Measurements from ENCODE around the gene PRSS12. TPM values are rescaled to one million over a fixed set of nuclear protein-coding genes. Genes with fewer than 3 reads are reported as not detected.

Gene PRSS12
- polyA plus RNA-seq, 1 of the 3 experiments (the other 2 are of a cell fraction) = 137 TPM

DNA sequence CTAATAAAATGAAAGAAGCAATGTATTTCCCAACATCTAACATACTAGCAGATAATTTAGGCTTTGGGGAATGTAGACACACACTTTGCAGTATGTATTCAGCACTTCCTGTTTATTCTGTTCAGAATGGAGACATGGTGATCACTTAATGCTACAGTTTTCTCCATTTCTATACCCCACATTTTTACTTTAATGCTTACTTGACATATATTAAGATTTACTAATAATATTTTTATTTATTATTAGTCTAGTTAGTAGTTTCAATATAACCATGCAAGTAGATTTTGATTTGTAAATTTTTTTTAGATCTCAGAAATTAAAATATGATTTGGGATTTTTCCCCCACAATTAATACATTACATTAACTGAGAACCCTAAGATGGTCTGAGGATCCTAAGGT is 98.4 kb downstream of the PRSS12 start:
- no peaks in the 10 kb centered on the region for H3K27me3 ChIP-seq (ENCODE audit: insufficient read depth)
- no peaks in the 10 kb centered on the region for H4K20me1 ChIP-seq (ENCODE audit: insufficient read depth)
- no peak overlapping the region for H3K27ac ChIP-seq (ENCODE audit: low read depth in 2 of 2, low read length in 1 of 2)
- H3K9me2 ChIP-seq = no peaks in the 10 kb centered on the region
- no peak overlapping the region for H3K4me3 ChIP-seq (ENCODE audit: low read depth in 2 of 2, low read length in 1 of 2)
- H3K9me3 ChIP-seq = no peaks in the 10 kb centered on the region
- no peak for DNase-seq
- CTCF ChIA-PET = interaction anchor here (0.9 kb wide), 1 partner anchor 15 kb away, joined by 3 read pairs; no protein-coding TSS in a partner anchor
- H3F3A ChIP-seq (replicated peaks; ENCODE audit: insufficient read depth) = no peaks in the 10 kb centered on the region
- POLR2A ChIA-PET = no interaction called here
- no peaks in the 10 kb centered on the region for H3K79me2 ChIP-seq (ENCODE audit: insufficient read depth)
- H3K4me1 ChIP-seq (ENCODE audit: control insufficient read depth in 1 of 2, insufficient read depth in 2 of 2, low read depth in 1 of 2, low read length in 1 of 2) = no peaks in the 10 kb centered on the region
- TF ChIP-seq NFIC (IDR thresholded peaks at IDR 0.05; ENCODE audit: borderline replicate concordance) (no peak), GABPA (IDR thresholded peaks at IDR 0.05; ENCODE audit: low read depth) (no peak), CHD2 (IDR thresholded peaks at IDR 0.05; ENCODE audit: low read length, partially characterized antibody) (no peak), ELF1 (IDR thresholded peaks at IDR 0.05) (no peak)
- TF ChIP-seq, protein P1, sequence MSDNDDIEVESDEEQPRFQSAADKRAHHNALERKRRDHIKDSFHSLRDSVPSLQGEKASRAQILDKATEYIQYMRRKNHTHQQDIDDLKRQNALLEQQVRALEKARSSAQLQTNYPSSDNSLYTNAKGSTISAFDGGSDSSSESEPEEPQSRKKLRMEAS (IDR thresholded peaks at IDR 0.05; ENCODE audit: low read depth) = no peak
- H3K4me2 ChIP-seq = no peak overlapping the region
- H2AFZ ChIP-seq (ENCODE audit: low read depth) = no peak overlapping the region
- H3K36me3 ChIP-seq (replicated peaks in 1 of 2; ENCODE audit: control insufficient read depth in 1 of 2, insufficient read depth in 2 of 2, low read length in 1 of 2) = peaks cover 0 to 4% of the 10 kb centered on the region in 2 experiments
- H3K9ac ChIP-seq = no peak overlapping the region

DNA sequence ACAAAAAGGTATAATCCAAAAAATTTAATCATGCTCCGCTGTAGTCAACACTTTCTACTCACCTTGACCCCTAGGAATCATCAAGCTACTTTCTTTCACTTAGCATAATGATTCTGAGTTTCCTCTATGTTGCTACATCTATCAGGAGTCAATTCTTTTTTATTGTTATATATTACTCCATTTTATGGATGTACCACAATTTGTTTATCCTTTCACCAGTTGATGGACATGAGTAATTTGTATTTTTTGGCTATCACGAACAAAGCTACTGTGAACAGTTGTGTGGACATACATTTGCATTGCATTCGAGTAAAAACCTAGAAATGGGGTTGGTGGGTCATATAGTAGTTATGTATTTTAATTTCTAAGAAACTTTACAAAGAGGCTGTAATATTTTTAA is 102.9 kb downstream of the PRSS12 start:
- Histone ChIP-seq H3K4me1 (ENCODE audit: control insufficient read depth in 1 of 2, insufficient read depth in 2 of 2, low read depth in 1 of 2, low read length in 1 of 2) (no peaks in the 10 kb centered on the region), H3K27ac (ENCODE audit: low read depth in 2 of 2, low read length in 1 of 2) (no peak overlapping the region), H3K36me3 (replicated peaks in 1 of 2; ENCODE audit: control insufficient read depth in 1 of 2, insufficient read depth in 2 of 2, low read length in 1 of 2) (peaks cover 0 to 4% of the 10 kb centered on the region in 2 experiments), H3F3A (replicated peaks; ENCODE audit: insufficient read depth) (no peaks in the 10 kb centered on the region), H4K20me1 (ENCODE audit: insufficient read depth) (no peaks in the 10 kb centered on the region), H3K27me3 (ENCODE audit: insufficient read depth) (no peaks in the 10 kb centered on the region), H2AFZ (ENCODE audit: low read depth) (no peak overlapping the region), H3K4me3 (ENCODE audit: low read depth in 2 of 2, low read length in 1 of 2) (no peak overlapping the region), H3K9me2 (no peaks in the 10 kb centered on the region), H3K9me3 (no peaks in the 10 kb centered on the region), H3K79me2 (ENCODE audit: insufficient read depth) (no peaks in the 10 kb centered on the region), H3K9ac (no peak overlapping the region), H3K4me2 (no peak overlapping the region)
- ChIA-PET POLR2A (no interaction called here), CTCF (no interaction called here)
- 60% methylated on average over 3 of the region's 3 CpGs for whole genome bisulfite sequencing (ENCODE audit: low lambda C conversion rate)
- no peak for TF ChIP-seq CHD2 (IDR thresholded peaks at IDR 0.05; ENCODE audit: low read length, partially characterized antibody)
- no peak for TF ChIP-seq JUND (IDR thresholded peaks at IDR 0.05)
- TF ChIP-seq TCF12 (IDR thresholded peaks at IDR 0.05) = no peak
- TF ChIP-seq EP300 (IDR thresholded peaks at IDR 0.05; ENCODE audit: borderline replicate concordance in 1 of 2, low read depth in 1 of 2, low read length in 1 of 2) = no peak
- no peak for TF ChIP-seq NRF1 (IDR thresholded peaks at IDR 0.05; ENCODE audit: low read depth, low read length)
- no peak for TF ChIP-seq SIN3A (IDR thresholded peaks at IDR 0.05; ENCODE audit: borderline replicate concordance, low read depth, low read length)
- TF ChIP-seq FOSL2 (IDR thresholded peaks at IDR 0.05; ENCODE audit: borderline replicate concordance, low read depth) = no peak
- TF ChIP-seq, protein P1 (IDR thresholded peaks at IDR 0.05; ENCODE audit: low read depth) = no peak
- no peak for TF ChIP-seq GABPA (IDR thresholded peaks at IDR 0.05; ENCODE audit: low read depth)
- no peak for TF ChIP-seq SMC3 (IDR thresholded peaks at IDR 0.05; ENCODE audit: low read depth, low read length)
- TF ChIP-seq GATA2 (CRISPR knock-in tag; IDR thresholded peaks at IDR 0.05) = no peak
- no peak for TF ChIP-seq EZH2phosphoT487 (IDR thresholded peaks at IDR 0.05; ENCODE audit: borderline replicate concordance, low read depth)
- TF ChIP-seq RAD21 (IDR thresholded peaks at IDR 0.05; ENCODE audit: low read length) = no peak
- TF ChIP-seq, protein P2, sequence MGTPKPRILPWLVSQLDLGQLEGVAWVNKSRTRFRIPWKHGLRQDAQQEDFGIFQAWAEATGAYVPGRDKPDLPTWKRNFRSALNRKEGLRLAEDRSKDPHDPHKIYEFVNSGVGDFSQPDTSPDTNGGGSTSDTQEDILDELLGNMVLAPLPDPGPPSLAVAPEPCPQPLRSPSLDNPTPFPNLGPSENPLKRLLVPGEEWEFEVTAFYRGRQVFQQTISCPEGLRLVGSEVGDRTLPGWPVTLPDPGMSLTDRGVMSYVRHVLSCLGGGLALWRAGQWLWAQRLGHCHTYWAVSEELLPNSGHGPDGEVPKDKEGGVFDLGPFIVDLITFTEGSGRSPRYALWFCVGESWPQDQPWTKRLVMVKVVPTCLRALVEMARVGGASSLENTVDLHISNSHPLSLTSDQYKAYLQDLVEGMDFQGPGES (IDR thresholded peaks at IDR 0.05; ENCODE audit: low read depth, low read length) = no peak
- no peak for DNase-seq
